ENCODE results near the gene PTGDS. TPM values are rescaled to one million over a fixed set of nuclear protein-coding genes. Genes with fewer than 3 reads are reported as not detected.

Gene PTGDS
- total RNA-seq, 2 donors from 2014 or later: 15.9 to 26.1 TPM

DNA sequence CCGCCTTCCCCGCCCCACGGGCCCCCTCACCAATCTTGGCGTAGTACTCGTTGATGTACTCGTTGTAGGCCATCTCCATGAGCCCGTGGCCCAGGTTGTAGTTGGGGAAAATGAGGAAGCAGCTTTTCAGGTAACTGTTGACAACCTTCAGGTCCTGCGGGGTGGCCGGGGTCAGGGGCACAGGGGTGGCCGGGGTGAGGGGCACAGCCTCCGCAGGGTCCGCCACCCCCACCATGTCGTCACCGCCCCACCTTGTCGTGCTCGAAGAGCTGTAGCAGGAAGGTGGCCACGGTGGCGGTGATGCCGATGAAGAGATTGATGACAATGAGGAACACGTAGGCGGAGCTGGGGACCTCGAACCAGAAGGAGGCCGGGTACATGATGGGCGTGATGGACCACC lies 33.9 kb downstream of the PTGDS start:
- H3K9me3 ChIP-seq: no peaks in the 10 kb centered on the region
- no peaks in the 10 kb centered on the region for H3K4me1 ChIP-seq
- H3K36me3 ChIP-seq: no peaks in the 10 kb centered on the region
- intact Hi-C loops (cut with DNase I): no loop called here
- H3K4me3 ChIP-seq: no peak overlapping the region
- H3K27me3 ChIP-seq: no peaks in the 10 kb centered on the region
- TF ChIP-seq, protein P1, sequence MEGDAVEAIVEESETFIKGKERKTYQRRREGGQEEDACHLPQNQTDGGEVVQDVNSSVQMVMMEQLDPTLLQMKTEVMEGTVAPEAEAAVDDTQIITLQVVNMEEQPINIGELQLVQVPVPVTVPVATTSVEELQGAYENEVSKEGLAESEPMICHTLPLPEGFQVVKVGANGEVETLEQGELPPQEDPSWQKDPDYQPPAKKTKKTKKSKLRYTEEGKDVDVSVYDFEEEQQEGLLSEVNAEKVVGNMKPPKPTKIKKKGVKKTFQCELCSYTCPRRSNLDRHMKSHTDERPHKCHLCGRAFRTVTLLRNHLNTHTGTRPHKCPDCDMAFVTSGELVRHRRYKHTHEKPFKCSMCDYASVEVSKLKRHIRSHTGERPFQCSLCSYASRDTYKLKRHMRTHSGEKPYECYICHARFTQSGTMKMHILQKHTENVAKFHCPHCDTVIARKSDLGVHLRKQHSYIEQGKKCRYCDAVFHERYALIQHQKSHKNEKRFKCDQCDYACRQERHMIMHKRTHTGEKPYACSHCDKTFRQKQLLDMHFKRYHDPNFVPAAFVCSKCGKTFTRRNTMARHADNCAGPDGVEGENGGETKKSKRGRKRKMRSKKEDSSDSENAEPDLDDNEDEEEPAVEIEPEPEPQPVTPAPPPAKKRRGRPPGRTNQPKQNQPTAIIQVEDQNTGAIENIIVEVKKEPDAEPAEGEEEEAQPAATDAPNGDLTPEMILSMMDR (IDR thresholded peaks at IDR 0.05): no peak
- no peak overlapping the region for H3K9ac ChIP-seq (ENCODE audit: low read depth in 2 of 2, low read length in 2 of 2)
- no peak for DNase-seq
- no peak overlapping the region for H3K27ac ChIP-seq

DNA sequence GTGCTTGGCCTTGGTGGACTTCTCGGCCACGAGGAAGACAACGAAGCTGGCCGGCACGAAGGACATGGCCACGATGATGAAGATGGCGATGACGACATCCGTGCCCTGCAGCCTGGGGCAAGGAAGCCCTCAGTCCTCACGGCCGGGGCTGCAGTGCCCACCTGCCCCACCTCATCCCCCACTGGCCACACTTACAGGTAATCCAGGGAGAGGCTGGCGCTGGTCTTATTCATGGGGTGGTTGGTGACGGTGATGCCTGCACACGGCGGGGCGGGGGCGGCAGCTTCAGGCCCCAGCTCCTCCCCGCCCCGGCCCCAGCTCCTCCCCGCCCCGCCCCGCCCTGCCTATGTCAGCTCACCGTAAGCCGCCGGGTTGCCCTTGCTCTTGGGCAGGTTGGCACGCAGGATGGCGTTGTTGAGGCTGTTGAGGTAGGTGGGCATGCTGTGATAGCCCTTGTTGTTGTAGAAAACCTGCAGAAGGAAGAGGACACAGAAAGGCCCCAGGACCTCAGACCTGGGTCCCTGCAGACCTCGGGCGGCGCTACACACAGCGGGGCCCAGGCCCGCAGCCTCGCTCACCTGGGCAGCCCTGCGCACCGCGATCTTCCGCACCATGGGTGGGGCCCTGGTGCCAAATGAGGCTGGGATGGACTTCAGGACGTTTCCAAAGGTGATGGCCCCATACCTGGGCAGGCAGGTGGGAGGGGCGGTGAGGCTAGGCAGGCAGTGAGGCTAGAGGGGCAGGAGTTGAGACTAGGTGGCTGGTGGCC lies 34.8 kb downstream of the PTGDS start:
- Histone ChIP-seq H3K27me3 (no peaks in the 10 kb centered on the region), H3K9me3 (no peaks in the 10 kb centered on the region), H3K4me1 (no peaks in the 10 kb centered on the region), H3K9ac (ENCODE audit: low read depth in 2 of 2, low read length in 2 of 2) (no peak overlapping the region), H3K36me3 (no peaks in the 10 kb centered on the region), H3K27ac (no peak overlapping the region), H3K4me3 (no peak overlapping the region)
- intact Hi-C loops (cut with DNase I): no loop called here
- no peak for DNase-seq
- TF ChIP-seq, protein P1 (IDR thresholded peaks at IDR 0.05): no peak

DNA sequence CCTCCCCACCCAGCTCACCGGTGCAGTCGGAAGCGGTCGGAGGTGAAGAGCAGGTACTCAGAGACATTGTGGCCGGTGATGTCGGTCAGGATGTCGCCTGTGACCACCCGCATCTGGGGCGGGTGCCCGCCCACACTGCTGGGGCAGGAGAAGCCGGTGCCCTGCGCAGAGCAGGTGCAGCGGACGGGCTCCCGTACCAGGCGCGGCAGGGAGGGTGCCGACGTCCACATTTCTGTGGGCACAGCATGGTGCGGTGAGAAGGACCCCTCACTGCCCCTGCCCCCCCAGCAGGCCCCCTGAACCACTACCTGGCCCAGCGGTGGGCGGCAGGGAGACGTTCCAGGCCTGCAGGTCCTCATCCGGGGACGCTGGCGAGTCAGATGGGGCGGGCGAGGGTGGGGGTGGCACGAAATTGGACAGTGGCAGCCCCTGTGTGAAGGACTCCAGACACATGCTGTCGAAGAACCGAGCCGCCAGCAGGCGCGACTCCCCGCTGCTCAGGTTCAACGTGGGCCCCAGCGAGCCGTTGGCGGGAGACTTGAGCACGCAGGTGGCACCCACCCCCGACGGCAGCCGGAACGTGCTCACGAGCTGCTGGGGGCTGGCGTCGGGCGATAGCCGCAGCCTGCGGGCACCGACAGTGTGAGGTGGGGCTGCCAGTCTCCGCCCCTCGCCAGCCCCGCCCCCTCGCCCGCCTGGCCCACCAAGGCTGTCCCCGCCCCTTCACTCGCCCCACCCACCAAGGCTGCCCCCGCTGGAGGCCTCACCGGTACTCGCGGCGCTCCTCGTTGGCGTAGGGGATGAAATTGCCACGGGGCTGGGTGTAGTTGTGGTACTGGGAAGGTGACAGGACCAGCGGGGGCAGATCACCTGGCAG lies 35.6 kb downstream of the PTGDS start:
- H3K27me3 ChIP-seq: no peaks in the 10 kb centered on the region
- H3K4me1 ChIP-seq: no peaks in the 10 kb centered on the region
- no peak overlapping the region for H3K4me3 ChIP-seq
- H3K9ac ChIP-seq (ENCODE audit: low read depth in 2 of 2, low read length in 2 of 2): no peak overlapping the region
- H3K36me3 ChIP-seq: no peaks in the 10 kb centered on the region
- H3K9me3 ChIP-seq: no peaks in the 10 kb centered on the region
- no peak for DNase-seq
- TF ChIP-seq, protein P1 (IDR thresholded peaks at IDR 0.05): no peak
- intact Hi-C loops (cut with DNase I): no loop called here
- no peak overlapping the region for H3K27ac ChIP-seq

DNA sequence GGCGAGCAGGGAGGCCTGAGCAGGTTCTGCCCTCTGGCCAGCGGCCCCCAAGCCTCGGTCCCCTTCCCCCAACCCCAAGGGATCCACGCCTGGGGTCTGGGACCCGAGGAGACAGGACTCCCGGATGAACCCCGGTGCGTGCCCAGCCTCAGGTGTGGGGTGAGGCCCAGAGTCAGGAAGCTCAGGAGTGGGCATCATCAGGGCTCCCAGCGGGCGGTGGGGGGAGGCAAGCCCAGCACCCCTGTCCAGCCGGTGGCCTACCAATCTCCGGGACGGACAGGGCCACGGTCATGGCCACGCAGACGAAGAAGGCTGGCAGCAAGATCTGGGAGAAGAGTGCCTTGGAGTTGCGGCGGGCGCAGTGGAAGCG lies 36.3 kb downstream of the PTGDS start:
- no peak overlapping the region for H3K27ac ChIP-seq
- H3K4me3 ChIP-seq: no peak overlapping the region
- no peak overlapping the region for H3K9ac ChIP-seq (ENCODE audit: low read depth in 2 of 2, low read length in 2 of 2)
- no peak for DNase-seq
- intact Hi-C loops (cut with DNase I): no loop called here
- H3K4me1 ChIP-seq: no peaks in the 10 kb centered on the region
- H3K36me3 ChIP-seq: no peaks in the 10 kb centered on the region
- no peaks in the 10 kb centered on the region for H3K27me3 ChIP-seq
- H3K9me3 ChIP-seq: no peaks in the 10 kb centered on the region
- TF ChIP-seq, protein P1 (IDR thresholded peaks at IDR 0.05): no peak

DNA sequence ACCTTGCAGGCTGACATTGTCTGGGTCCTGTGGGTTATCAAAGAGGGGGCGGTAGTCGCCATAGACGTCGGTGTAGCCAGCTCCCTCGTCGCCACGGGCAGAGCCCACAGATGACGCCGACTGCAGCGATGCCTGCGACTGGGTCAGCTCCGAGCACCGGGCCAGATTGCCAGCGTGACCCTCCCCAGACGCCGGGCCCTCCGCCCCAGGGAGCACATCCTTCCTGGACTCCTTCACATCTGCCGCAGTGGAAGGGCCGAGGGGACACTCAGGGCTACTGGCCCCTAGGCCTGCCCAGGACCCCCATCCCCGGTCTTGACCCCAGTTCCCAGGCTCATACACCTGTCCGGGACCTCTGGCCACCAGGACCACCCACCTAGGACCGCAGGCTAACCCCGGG lies 36.9 kb downstream of the PTGDS start:
- Histone ChIP-seq H3K27ac (no peak overlapping the region), H3K36me3 (no peaks in the 10 kb centered on the region), H3K9ac (ENCODE audit: low read depth in 2 of 2, low read length in 2 of 2) (no peak overlapping the region), H3K4me3 (no peak overlapping the region), H3K4me1 (no peaks in the 10 kb centered on the region), H3K9me3 (no peaks in the 10 kb centered on the region), H3K27me3 (no peaks in the 10 kb centered on the region)
- TF ChIP-seq, protein P1 (IDR thresholded peaks at IDR 0.05): no peak
- intact Hi-C loops (cut with DNase I): no loop called here
- DNase-seq: no peak
